T-helper 9 cell (primary cell): Measurements from ENCODE around the gene KRT39.
"Not testable (repeated sequence)": the region's sequence is repeated elsewhere in the genome, so short reads cannot be mapped to it uniquely, and the experiment has no call there.

Source experiments
- DNase-seq: peaks from one replicate; pipeline ENCODE4 v3.0.0-alpha.2; 2020
- total RNA-seq, 2 donors: gene quantifications; one replicate each; lab custom pipeline; 2026; lab: John Stamatoyannopoulos, UW

KRT39 gene
- 0 reads per million in 2 donors for total RNA-seq

- DNase-seq: no peak
These were observed at the start of gene KRT39 for GRCh38 chr17:40966848-40967247. TSS of gene KRT39 (minus strand) at chr17:40966948. CDS start at chr17:40966856, 92 bp downstream.

GRCh38 chr17:41015454-41015853 is 48.7 kb upstream of the KRT39 start:
- DNase-seq: no peak

- no peak for DNase-seq
These were observed 46.9 kb upstream of the KRT39 start for GRCh38 chr17:41013606-41014005.

GRCh38 chr17:41013181-41013580 is 46.4 kb upstream of the KRT39 start:
- no peak for DNase-seq

- DNase-seq: no peak
These were observed 45.8 kb upstream of the KRT39 start for GRCh38 chr17:41012326-41013120.

GRCh38 chr17:41010441-41010840 is 43.7 kb upstream of the KRT39 start:
- DNase-seq: no peak

GRCh38 chr17:41009936-41010335 is 43.2 kb upstream of the KRT39 start:
- DNase-seq: no peak

- no peak for DNase-seq
These were observed 42.6 kb upstream of the KRT39 start for GRCh38 chr17:41009301-41009760.

- no peak for DNase-seq
These were observed 42.1 kb upstream of the KRT39 start, which contains the start of gene KRTAP3-1 for GRCh38 chr17:41008811-41009210. TSS of gene KRTAP3-1 (minus strand) at chr17:41009128. CDS start at chr17:41009074, 54 bp downstream.

GRCh38 chr17:41004397-41004796 is 37.6 kb upstream of the KRT39 start:
- no peak for DNase-seq

- DNase-seq: no peak
These were observed 37.2 kb upstream of the KRT39 start for GRCh38 chr17:41003926-41004325.

GRCh38 chr17:41002814-41003213 is 36.1 kb upstream of the KRT39 start:
- no peak for DNase-seq

- no peak for DNase-seq
These were observed 35.0 kb upstream of the KRT39 start for GRCh38 chr17:41001795-41002194.

GRCh38 chr17:40999563-40999962 is 32.8 kb upstream of the KRT39 start, which contains the start of gene KRTAP3-2:
TSS of gene KRTAP3-2 (minus strand) at chr17:40999906. CDS start at chr17:40999853, 53 bp downstream.
- not testable (repeated sequence) for DNase-seq

- no peak for DNase-seq
These were observed 30.6 kb upstream of the KRT39 start for GRCh38 chr17:40997361-40997760.

GRCh38 chr17:40996829-40997228 is 30.1 kb upstream of the KRT39 start:
- no peak for DNase-seq

GRCh38 chr17:40995116-40995515 is 28.4 kb upstream of the KRT39 start:
- DNase-seq: no peak

GRCh38 chr17:40993839-40994238 is 27.1 kb upstream of the KRT39 start, which contains the start of gene KRTAP3-3:
TSS of gene KRTAP3-3 (minus strand) at chr17:40994164. CDS start at chr17:40994097, 67 bp downstream.
- no peak for DNase-seq

GRCh38 chr17:40993084-40993483 is 26.3 kb upstream of the KRT39 start:
- no peak for DNase-seq

GRCh38 chr17:40992666-40993065 is 25.9 kb upstream of the KRT39 start:
- DNase-seq: no peak

- DNase-seq: no peak
These were observed 20.2 kb upstream of the KRT39 start for GRCh38 chr17:40986920-40987319.

- no peak for DNase-seq
These were observed 17.5 kb upstream of the KRT39 start, which contains the start of gene KRT40 for GRCh38 chr17:40984226-40984625. TSS of gene KRT40 (minus strand) at chr17:40984326. CDS start at chr17:40984273, 53 bp downstream.

GRCh38 chr17:40981115-40981514 is 14.4 kb upstream of the KRT39 start:
- DNase-seq: no peak

GRCh38 chr17:40980596-40980995 is 13.8 kb upstream of the KRT39 start:
- no peak for DNase-seq
